GM23248 (cell line): ENCODE measurements around the gene GPR34. TPM values are rescaled to one million over a fixed set of nuclear protein-coding genes. Genes with fewer than 3 reads are reported as not detected.
A peak's percentile ranks its signal among the peaks of the same experiment; 100 is the strongest.
"Not testable (repeated sequence)": the region's sequence is repeated elsewhere in the genome, so short reads cannot be mapped to it uniquely, and the experiment has no call there.

ENCODE experiments used
- DNase-seq: peaks from one replicate; pipeline ENCODE4 v3.0.0-alpha.2; 2015
- H2AFZ ChIP-seq: fragments of 200-600 bp; sonication (generic); 2 replicates; pipeline ENCODE4 v1.6.1; 2016; ENCODE audit warnings: antibody characterized with exemption
- H3F3A ChIP-seq: fragments of 200-600 bp; sonication (generic); 2 replicates; pipeline ENCODE4 v1.6.1; 2016; ENCODE audit warnings: mild to moderate bottlenecking, antibody characterized with exemption, mixed run types; ENCODE audit not compliant: insufficient read depth
- H3K27ac ChIP-seq: fragments of 200-600 bp; sonication (generic); 2 replicates; pipeline ENCODE4 v1.5.1; 2016; ENCODE audit warnings: mild to moderate bottlenecking
- H3K27me3 ChIP-seq: fragments of 200-600 bp; sonication (generic); replicated peaks from 2 replicates; pipeline ENCODE4 v1.6.1; 2016; ENCODE audit warnings: mild to moderate bottlenecking; ENCODE audit not compliant: insufficient read depth
- H3K36me3 ChIP-seq: fragments of 200-600 bp; sonication (generic); 2 replicates; pipeline ENCODE4 v1.6.1; 2016; ENCODE audit warnings: low read depth, mild to moderate bottlenecking
- H3K4me1 ChIP-seq: fragments of 200-600 bp; sonication (generic); 2 replicates; pipeline ENCODE4 v1.6.1; 2016; ENCODE audit warnings: mild to moderate bottlenecking; ENCODE audit not compliant: insufficient read depth
- H3K4me2 ChIP-seq: fragments of 200-600 bp; sonication (generic); one replicate; pipeline ENCODE4 v1.6.1; 2016; ENCODE audit warnings: mild to moderate bottlenecking; ENCODE audit not compliant: unreplicated experiment
- H3K4me3 ChIP-seq: fragments of 200-600 bp; sonication (generic); 2 replicates; pipeline ENCODE4 v1.5.1; 2016; ENCODE audit warnings: mild to moderate bottlenecking
- H3K79me2 ChIP-seq: fragments of 200-600 bp; sonication (generic); 2 replicates; pipeline ENCODE4 v1.6.1; 2016; ENCODE audit warnings: mild to moderate bottlenecking; ENCODE audit not compliant: insufficient read depth
- H3K9ac ChIP-seq: fragments of 200-600 bp; sonication (generic); 2 replicates; pipeline ENCODE4 v1.6.1; 2016; ENCODE audit warnings: mild to moderate bottlenecking
- H3K9me2 ChIP-seq: fragments of 200-600 bp; sonication (generic); 2 replicates; pipeline ENCODE4 v1.6.1; 2016; ENCODE audit warnings: mixed run types, mild to moderate bottlenecking, moderate library complexity; ENCODE audit not compliant: insufficient read depth
- H3K9me3 ChIP-seq: fragments of 200-600 bp; sonication (generic); one replicate; pipeline ENCODE4 v1.6.1; 2017; ENCODE audit warnings: low read depth
- H4K20me1 ChIP-seq: fragments of 200-600 bp; sonication (generic); 2 replicates; pipeline ENCODE4 v1.6.0; 2016; ENCODE audit not compliant: insufficient read depth
- EZH2 ChIP-seq: fragments of 200-600 bp; sonication (generic); IDR thresholded peaks from 2 replicates; pipeline ENCODE4 v1.6.1; 2018; ENCODE audit warnings: antibody characterized with exemption, mild to moderate bottlenecking; ENCODE audit not compliant: insufficient read depth, poor library complexity, severe bottlenecking
- EZH2phosphoT487 ChIP-seq: fragments of 200-600 bp; sonication (generic); IDR thresholded peaks from 2 replicates; pipeline ENCODE4 v1.6.1; 2018; ENCODE audit warnings: antibody characterized with exemption, moderate library complexity, mild to moderate bottlenecking, low read depth; ENCODE audit not compliant: insufficient read depth
- WGBS, 2 experiments: methylation state at CpG; one replicate each; pipeline ENCODE4 v1.1.6; 2015 to 2017; ENCODE audit warnings: low lambda C conversion rate in 2 of 2, low coverage in 1 of 2; ENCODE audit errors: missing lambda C conversion rate in 2 of 2; 5-methylcytosine and 5-hydroxymethylcytosine counted together
- in situ Hi-C: fragments of 300-500 bp; cut with MboI; formaldehyde crosslinking; loops from 2 replicates; pipeline ENCODE4 v1.15.0; 2020
- polyA plus RNA-seq: library from polyadenylated mRNA; unstranded; fragments of >200 nt; fragmentation: Nextera tagmentation; extraction: Ambion mirVana; gene quantifications from 2 replicates; pipeline ENCODE4 v1.2.1, GENCODE V29; 2016
- total RNA-seq: library from RNA; depleted of rRNA; stranded (reverse); fragments of >200 nt; shearing (Covaris generic); gene quantifications from 2 replicates; pipeline ENCODE4 v1.2.3, GENCODE V29; 2014

GPR34 gene
- total and polyA plus RNA-seq, 2 experiments from 2014 or later = 0.09 TPM; not detected in 1

- in situ Hi-C loops = no loop called here
- Histone ChIP-seq H2AFZ (no peak overlapping the region), H3K79me2 (no peaks in the 10 kb centered on the region), H3K4me1 (0 out of 2 replicates have a peak, but pooled peaks cover 9% of the 10 kb centered on the region), H3K9ac (no peak overlapping the region), H3K9me3 (no peaks in the 10 kb centered on the region), H3K9me2 (no peaks in the 10 kb centered on the region), H3K4me3 (no peak overlapping the region), H3F3A (no peaks in the 10 kb centered on the region), H3K4me2 (no peak overlapping the region), H3K36me3 (no peaks in the 10 kb centered on the region), H3K27me3 (no peaks in the 10 kb centered on the region), H4K20me1 (no peaks in the 10 kb centered on the region), H3K27ac (no peak overlapping the region)
- 96 to 100% methylated on average over 4 of the region's 4 CpGs for WGBS, 2 experiments
- no peak for DNase-seq
- TF ChIP-seq EZH2phosphoT487 = no peak
- no peak for TF ChIP-seq EZH2
Measured at GRCh38 chrX:41718481-41719235, 29.9 kb downstream of the GPR34 start.

GRCh38 chrX:41719610-41720009 is 30.8 kb downstream of the GPR34 start:
- H3K27ac ChIP-seq, H2AFZ ChIP-seq, DNase-seq, H3K9ac ChIP-seq, in situ Hi-C loops, H3K9me2 ChIP-seq, H3K4me1 ChIP-seq, H3K9me3 ChIP-seq, H3K27me3 ChIP-seq, H3K4me2 ChIP-seq, H3K4me3 ChIP-seq, H4K20me1 ChIP-seq, H3F3A ChIP-seq, H3K79me2 ChIP-seq, H3K36me3 ChIP-seq: not testable (repeated sequence)
- WGBS, 2 experiments = 91 to 96% methylated on average over 6 of the region's 6 CpGs

GRCh38 chrX:41720125-41720779 is 31.5 kb downstream of the GPR34 start:
- H3K9ac ChIP-seq = no peak overlapping the region
- H3K4me2 ChIP-seq = no peak overlapping the region
- no peaks in the 10 kb centered on the region for H3K79me2 ChIP-seq
- H3K4me3 ChIP-seq = no peak overlapping the region
- H3K4me1 ChIP-seq = 0 out of 2 replicates have a peak, but pooled peaks cover 9% of the 10 kb centered on the region
- no peaks in the 10 kb centered on the region for H3F3A ChIP-seq
- H3K27ac ChIP-seq = no peak overlapping the region
- no peak for TF ChIP-seq EZH2phosphoT487
- no peak for TF ChIP-seq EZH2
- 98 to 100% methylated on average over 1 to 3 of the region's 3 CpGs for WGBS, 2 experiments
- H2AFZ ChIP-seq = no peak overlapping the region
- in situ Hi-C loops = no loop called here
- no peaks in the 10 kb centered on the region for H3K36me3 ChIP-seq
- H3K9me3 ChIP-seq = no peaks in the 10 kb centered on the region
- no peaks in the 10 kb centered on the region for H3K9me2 ChIP-seq
- H4K20me1 ChIP-seq = no peaks in the 10 kb centered on the region
- no peaks in the 10 kb centered on the region for H3K27me3 ChIP-seq
- peak; percentile 5 for DNase-seq

- Histone ChIP-seq H3K79me2 (no peaks in the 10 kb centered on the region), H3K9ac (no peak overlapping the region), H2AFZ (no peak overlapping the region), H4K20me1 (no peaks in the 10 kb centered on the region), H3K9me2 (no peaks in the 10 kb centered on the region), H3K27ac (no peak overlapping the region), H3K36me3 (no peaks in the 10 kb centered on the region), H3K9me3 (no peaks in the 10 kb centered on the region), H3F3A (no peaks in the 10 kb centered on the region), H3K4me1 (0 out of 2 replicates have a peak, but pooled peaks cover 9% of the 10 kb centered on the region), H3K27me3 (no peaks in the 10 kb centered on the region), H3K4me3 (no peak overlapping the region), H3K4me2 (no peak overlapping the region)
- TF ChIP-seq EZH2phosphoT487 (no peak), EZH2 (no peak)
- in situ Hi-C loops = no loop called here
- WGBS, 2 experiments = 100% methylated on average over 1 of the region's 1 CpG
- DNase-seq = no peak
Measured at GRCh38 chrX:41721590-41721989, 32.8 kb downstream of the GPR34 start.
